Effector CD4-positive, alpha-beta T cell (primary cell): ENCODE data around the gene TPP2.

Experiments
- DNase-seq: peaks from one replicate; pipeline ENCODE4 v3.0.0-alpha.2; 2020

TPP2 gene

DNA sequence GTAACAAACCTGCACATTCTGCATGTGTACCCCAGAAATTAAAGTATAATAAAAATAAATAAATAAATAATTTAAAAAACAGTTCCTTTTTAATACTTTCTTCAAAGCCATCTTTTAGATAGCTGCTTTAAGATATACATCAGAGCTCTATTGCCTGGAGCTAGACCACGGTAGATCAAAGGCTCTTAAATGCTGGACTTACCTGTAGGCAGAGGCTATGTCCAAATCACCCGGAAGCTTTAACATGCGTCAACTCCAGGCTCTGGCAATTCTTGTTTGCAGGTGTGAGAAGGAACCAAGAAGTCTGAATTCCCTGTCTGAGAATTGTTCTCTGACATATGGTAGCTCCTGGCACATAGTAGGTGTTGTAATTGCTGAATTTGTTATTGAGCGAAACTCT is 99.7 kb downstream of the TPP2 start:
- no peak for DNase-seq

DNA sequence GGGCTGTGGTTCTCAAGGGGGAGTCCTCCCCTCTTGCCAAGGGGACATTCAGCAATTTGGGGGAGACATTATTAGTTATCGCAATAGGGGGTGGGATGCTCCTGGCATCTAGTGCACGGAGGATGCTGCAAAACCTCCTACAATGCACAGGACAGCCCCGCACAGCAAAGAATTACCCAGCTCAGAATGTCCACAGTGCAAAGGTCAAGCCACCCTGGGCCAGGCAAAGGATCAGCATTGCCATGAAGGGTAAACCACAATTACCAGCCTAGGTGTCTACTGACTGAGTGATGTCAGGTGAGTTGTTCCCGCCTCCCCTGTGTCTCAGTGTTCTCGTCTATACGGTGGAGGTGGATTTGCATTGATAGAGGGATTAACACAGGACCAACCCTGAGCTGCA is 100.5 kb downstream of the TPP2 start:
- no peak for DNase-seq

DNA sequence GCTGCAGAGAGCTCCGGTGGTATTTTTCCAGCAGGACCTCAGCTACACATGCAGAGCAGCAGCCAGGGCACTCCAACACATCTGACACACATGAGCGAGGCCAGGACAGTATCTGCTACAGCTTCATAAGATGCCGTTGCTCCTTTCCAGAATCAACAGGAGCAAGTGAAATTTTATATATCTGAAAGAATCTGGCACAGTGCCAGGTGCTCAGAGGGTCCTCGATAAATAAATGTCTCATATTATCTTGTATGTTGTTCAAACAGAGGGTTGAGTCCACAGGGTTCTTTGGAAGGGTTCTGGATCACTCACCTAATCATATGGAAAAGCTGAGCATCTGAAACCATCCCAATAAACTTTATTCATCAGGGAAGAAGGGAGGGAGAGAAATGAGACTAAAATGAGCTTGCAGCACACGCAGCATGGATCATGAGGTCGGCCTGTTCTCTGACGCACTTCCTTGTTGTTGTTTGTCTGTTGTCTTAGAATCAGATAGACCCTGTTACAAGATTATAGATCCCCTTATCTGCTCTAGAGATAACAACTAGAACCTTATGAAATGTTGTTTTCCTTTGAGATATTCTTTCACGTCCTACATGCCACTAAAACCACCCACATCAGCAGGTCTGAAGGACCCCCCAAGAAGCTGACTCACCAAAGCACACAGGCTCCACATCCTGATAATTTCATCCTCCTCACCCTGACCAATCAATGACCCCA is 101.3 kb downstream of the TPP2 start:
- DNase-seq: no peak

DNA sequence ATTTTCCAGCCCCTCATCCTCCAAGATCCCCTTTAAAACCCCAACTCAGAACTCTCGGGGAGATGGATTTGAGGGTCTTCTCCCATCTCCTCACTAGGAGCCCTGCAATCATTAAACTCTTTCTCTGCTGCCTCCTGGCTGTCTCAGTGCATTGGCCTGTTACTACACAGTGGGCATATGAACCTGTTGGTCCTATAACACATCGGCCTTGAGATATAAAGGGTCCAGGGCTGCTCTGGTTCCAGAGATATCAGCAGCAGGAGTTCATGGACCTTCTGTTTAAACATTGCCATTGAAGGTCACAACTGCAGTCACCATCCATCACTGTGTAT is 101.8 kb downstream of the TPP2 start:
- no peak for DNase-seq

DNA sequence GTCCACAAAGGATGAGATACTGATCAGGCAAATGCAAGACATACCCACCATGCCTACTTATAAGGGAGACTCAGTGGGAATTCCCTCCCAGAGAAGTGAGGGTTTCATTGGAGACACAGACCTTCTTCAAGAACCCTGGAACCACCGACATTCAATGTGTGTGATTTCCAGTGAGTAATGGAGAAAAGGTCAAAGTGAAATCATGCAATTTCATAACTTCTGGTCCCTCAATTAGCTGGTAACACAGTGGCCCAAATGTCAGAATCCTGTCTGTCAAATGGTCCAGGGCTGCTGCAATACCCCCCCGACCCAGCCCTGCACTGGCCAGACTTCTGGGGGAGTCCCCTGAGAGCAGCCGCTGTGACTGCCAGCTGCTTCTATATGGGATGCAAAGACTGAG is 102.7 kb downstream of the TPP2 start:
- no peak for DNase-seq

DNA sequence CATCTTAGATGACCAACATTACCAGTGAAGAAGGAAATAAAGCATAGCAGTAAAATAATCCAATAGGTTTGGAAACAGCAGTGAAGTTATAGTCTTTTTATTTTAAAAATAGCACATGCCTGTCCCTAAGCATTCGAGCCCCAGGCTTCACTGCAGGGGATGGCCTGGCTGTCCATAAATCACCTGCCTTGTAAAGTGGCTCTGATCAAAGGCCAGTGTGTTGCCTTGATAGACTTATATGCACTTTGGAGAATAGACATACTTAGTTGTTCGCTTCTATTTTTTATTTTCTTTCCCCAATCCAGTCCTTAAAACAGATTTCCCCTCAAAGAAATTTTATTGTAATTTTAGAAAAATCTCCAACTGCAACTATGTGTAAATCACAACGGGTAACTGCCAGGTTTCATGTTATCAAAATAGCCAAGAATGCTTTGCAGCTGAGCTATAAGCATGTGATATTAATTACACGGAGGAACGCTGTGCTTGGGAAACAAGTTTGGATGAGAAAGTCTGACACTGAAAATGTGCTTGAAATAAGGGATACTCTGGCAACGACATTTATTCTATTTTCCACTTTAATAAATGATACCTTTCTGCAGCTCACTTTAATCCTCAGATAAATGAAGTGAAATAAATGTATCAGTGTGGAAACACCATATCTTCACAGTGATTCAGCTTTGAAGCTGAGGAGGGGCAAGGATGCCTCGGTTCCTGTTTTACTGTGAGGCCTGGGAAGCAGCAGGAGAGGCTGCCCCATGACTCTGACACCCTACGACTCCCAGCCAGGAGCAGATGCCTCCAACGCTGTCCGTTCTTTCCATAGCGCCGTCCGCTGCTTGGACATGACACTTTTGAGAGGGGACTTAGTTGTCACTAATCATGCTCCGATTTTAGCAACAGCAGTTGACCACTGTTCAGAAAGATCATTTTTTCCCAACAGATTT is 103.6 kb downstream of the TPP2 start:
- no peak for DNase-seq

DNA sequence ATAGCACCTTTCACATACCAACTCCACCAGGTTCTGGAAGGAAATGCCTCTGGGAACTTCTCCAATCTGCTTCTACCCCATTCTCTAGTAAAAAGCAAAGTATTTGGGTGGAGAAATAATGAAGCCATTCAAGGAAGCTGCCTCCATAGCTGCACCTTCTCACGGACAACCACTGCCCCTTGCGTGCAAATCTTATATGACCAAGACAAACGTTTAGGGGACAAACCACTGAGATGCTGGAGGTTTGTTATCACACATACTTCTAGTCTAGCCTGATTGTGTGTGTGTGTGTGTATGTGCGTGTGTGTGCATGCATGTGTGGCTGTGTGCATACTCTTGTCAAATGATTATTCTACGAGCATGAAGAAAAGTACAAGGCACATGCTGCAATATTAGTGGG is 104.5 kb downstream of the TPP2 start:
- no peak for DNase-seq

DNA sequence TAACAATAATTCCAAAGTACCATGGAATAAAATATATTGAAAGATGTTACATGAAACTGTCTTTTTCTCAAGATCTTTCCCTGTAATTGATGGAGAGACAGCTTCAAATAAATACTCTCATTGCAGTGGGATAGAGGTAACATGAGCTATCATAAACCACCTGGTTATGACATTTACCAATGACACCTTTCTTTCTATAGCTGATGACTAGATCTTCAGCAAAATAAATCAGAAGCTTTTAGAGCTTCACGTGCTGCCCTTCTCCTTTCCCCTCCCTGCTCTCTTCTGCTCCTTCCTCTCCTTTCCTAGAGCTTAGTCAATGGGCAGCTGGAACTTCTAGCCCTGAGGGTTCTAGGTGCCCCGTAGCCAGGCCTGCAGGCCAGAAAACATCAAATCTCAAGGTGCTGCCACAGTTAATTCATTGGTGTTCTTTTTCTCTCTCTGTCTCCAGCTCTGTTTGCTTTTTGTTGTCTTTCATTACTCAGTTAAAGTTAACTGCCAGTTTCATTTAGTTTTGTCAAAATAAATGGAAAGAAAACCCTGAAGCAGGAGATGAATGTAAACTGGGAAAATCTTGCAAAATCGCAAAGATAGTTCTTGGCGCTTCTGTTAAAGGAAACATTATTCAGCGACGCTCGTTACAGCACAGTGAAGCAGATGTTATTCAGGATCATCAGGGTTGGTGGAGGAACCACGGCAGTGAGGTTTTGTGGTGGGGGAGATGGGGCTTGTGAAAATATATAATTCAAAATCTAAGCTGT is 106.4 kb downstream of the TPP2 start:
- DNase-seq: no peak

DNA sequence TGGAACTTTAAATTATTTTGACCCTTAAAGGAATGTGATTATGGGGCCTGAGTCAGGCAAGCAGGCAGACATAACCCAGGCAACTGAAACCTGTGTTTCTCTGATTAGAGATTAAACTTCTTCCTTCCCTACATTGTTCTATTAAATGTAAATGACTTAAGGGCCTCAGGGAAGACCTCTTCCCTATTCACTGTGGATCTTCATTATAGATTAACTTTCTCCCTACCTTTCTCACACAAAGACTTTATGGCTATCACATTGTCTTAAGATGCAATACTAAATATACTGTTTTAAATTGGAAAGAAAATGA is 106.9 kb downstream of the TPP2 start:
- DNase-seq: no peak

DNA sequence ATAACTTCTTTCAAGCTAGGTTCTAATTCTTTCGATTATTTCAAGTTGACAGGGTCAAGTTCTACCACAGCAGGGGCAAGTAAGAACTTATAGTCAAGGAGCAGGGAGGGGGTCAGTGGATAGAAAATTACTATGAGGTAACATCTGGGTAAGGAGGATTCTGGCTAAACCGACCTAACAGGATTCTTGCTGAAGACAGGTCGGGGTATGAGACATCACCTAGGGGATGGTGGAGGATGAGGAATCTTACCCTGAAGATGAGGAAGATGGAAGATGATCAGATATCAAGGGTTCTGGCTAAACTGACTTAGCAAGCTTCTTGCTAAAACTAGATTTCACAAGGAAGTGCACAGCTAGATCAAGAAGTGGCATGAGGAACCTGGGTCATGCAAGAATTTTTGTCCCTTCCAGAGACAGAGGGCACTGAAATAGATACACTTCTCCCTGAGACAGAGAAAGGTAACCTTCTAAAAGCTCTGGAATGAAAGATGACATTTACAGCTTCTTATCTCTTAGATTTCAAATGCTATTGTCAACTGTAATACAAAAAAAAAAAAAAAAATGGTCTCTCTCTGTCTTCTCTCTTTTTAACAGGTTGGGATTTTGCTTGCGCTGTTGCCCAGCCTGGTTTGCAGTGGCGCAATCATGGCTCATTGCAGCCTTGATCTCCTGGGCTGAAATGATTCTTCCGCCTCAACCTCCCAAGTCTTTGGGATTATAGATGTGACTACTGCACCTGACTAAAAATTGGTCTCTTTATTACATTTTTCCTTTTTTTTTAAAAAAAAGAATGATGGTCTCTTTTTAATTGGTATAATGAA is 107.7 kb downstream of the TPP2 start:
- no peak for DNase-seq

DNA sequence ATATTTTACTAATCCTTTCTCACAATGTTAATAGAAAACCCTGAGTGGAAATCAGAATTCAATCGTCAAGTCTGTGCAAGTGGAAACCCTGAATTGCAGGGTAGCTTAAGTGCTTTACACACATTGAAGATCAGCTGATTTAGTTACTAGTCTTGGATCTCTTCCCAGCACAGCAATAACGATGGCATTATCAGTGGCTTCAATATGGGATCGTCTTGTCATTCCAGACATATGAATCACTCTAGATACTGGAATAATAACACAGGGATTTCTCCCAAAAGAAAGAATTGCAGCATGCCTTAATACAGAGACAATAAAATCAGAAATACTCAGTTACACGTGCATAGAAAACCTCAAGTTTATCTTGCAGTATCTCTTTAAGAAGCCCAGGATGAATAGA is 110.7 kb downstream of the TPP2 start:
- DNase-seq: no peak

DNA sequence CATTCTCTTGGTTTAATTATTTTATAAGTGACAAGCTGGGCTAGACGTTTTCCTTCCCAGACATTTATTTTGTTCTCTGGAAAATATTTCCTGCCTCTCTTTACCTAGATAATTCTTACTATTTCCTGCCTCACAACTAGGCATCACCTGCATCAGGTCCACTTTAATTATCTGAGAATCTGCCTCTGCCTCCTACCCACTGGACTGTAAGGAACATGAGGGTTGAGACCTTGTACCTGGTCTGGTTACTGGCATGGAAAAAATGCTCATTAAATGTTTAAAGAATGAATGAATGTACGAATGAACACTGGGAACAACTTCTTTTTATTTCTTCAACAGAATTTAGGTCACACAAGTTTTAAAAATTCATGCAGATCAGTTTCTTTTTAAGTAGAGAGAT is 111.4 kb downstream of the TPP2 start:
- DNase-seq: no peak

DNA sequence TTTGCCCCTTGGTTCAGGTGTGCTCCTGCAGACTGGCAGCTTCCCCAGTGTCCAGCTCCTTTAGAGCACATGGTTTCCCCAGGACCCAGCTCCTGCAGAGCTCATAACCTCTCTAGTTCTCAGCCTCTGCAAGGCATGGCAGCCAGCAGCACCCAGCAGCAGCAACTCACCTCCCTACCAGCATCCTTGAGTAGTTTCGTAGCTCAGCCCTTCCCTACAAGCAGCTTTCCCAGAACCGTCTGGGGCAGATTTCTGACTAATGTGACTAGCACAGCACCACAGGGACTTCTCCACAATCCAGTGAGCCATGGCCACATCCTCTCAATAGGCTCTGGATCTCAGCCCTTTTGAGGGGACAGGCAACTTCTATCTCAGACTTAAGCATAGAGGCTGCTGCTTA is 112.2 kb downstream of the TPP2 start:
- DNase-seq: no peak

DNA sequence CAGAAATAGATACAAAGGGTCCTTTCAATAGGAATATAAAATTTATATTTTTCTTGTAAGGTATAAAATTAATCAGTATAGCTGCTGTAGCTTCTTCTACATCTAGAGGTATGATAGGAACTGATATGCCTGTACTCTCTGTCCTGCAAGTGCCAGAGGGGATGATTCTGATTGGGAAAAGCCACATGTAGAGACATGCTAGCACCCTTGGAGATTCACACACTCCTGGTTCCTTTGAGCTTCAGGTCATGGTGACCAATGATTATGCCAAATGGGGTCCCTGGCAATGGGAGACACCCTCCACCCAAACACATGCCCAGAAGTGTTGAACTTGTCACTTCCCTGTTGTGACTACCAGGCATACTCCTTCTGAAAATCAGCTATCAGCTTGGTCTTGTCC is 112.8 kb downstream of the TPP2 start:
- DNase-seq: no peak

DNA sequence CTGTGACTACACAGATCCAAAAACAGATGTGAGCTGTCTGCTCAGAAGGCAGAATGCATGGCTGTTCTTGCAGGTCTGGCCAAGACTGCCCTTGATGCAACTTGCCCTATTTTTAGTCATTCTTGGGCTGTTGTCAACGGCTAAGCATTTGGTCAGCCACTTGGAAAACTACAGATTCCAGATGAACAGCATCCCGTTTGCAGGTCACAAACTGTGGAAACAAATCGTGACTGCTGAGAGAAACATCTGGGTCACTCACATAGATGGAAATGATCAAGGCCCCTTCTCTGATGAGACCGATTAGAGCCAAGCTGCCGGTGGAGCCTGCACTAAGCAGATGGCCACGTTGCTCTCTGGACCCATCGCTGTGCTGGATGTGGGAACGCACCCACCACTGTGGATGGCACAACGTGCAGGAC is 113.5 kb downstream of the TPP2 start:
- DNase-seq: no peak

DNA sequence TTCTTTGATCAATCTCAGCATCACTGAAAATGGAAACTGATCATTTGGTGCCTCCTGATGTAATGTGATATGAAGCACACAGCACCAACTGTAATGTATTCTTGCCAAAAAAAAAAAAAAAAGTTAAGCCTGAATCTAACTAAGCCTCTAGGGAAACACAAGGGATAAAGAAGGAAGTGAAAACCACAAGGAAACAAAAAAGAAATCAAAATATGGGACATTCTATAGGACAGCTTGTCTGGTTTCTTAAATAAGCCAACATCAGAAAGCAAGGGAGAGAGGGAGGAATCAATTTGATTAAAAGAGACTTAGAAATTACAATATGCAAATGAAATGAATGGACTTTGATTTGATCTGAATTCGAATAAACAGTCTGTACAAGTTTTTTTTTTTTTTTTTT is 118.7 kb downstream of the TPP2 start:
- DNase-seq: no peak

DNA sequence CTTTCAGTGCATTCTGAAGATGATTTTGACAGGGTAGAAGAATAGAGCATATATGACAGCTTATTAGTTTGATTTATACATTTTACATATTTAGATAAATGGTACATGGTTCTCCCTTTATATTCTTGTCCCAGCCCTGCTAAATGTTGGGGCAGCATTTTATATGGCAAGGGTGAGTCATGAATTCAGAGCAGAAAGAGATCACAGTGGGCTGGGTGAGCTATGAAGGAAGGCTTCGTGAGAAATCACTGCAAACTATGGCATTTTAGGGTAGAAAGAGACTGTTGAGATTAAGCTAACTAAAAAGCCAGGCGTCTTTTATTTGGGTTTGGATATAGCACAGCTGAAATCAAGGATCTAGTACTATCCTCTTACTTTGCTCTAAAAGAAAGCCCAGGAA is 122.0 kb downstream of the TPP2 start:
- no peak for DNase-seq

DNA sequence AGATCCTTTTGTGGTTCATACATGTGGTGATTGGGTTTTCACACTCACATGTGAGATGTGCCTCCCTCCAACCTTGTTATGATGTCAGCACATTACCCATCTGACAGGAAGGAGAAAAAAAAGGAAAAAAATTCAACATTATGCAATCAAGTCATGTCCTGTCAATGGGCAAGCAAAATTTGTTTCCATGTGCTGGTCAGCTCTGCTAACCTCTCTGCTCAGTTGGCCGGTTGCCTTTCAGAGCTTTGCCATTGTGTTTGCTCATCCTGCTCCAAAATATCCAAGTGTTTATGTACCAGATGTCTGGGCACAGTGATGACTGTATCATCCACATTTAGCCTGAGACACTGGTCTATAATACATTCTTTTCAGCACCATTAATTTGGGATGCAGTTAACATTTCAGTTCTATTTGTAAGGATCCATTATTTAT is 125.0 kb downstream of the TPP2 start:
- no peak for DNase-seq

DNA sequence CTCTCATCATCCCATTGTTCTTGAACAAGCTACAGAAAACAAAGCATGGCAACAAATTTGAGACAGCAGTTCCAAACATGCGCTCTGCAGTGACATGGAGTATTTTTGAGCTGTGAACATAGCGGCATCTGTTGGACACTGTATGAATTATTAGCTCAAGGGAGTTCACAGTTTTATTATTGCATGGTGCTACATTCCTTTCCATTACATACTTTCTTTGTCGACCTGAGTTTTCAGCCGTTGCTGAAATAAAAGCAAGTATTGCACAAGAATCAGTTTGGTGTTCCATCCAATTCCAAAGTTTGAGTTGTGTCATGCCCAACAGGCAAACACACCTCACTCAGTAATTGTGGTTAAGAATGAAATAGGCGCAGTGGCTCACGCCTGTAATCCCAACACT is 128.1 kb downstream of the TPP2 start:
- no peak for DNase-seq

DNA sequence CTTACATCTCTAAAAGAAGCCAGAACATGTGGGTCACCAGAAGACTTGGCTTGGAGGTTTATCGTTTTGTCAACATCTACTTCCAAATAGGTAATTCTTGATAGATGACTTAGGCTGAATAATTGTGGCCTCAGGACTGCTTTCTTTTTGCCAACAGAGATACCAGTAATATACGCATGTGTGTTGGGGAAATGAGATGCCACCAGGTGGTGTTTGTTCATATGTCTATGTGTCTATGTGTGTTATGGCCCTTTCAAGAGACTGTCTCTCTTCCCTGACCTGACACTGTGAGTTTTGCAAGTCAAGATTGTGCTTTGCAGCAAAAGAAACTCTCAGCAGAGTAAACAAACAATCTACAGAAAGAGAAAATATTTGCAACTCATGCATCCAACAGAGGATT is 129.6 kb downstream of the TPP2 start:
- no peak for DNase-seq
